Mesenteric fat pad (tissue), 1 donor: ENCODE results near the gene UQCRC2. TPM values are rescaled to one million over a fixed set of nuclear protein-coding genes. Genes with fewer than 3 reads are reported as not detected.
A peak's percentile ranks its signal among the peaks of the same experiment; 100 is the strongest.
"Not testable (repeated sequence)": the region's sequence is repeated elsewhere in the genome, so short reads cannot be mapped to it uniquely, and the experiment has no call there.

Experiments used
- DNase-seq: peaks from one replicate; pipeline ENCODE4 v3.0.0-alpha.2; 2020; ENCODE audit warnings: low spot score
- long read RNA-seq: library from polyadenylated mRNA; unstranded; transcript quantifications from one replicate; pipeline ENCODE4 v2.0.0, GENCODE V29; 2020
- total RNA-seq: library from RNA; stranded (reverse); fragmentation: NEBNext Ultra II Directional; extraction: Animal tissue kit (Norgen Biotek cat#: 25700); gene quantifications from one replicate; pipeline ENCODE4 v1.2.1, GENCODE V29; 2021
- donor health status: DM: yes; HTN: yes; CAD: no.

Gene UQCRC2
- total RNA-seq, result 186 TPM
- long read RNA-seq, transcript UQCRC2-201 (14 exons, 2,615 nt), result major isoform, 490 of 529 reads
- long read RNA-seq, partial matches to known transcripts, result 16 of 529 reads
- long read RNA-seq, other reads (novel, unspliced or antisense), result 23 of 529 reads

GRCh38 chr16:21952793-21953540, at the start of gene UQCRC2:
Gene UQCRC2 (plus strand): TSS chr16:21953361. CDS start chr16:21953424, 63 bp downstream.
- DNase-seq, result peak; percentile 95

GRCh38 chr16:21932650-21933049, 20.5 kb upstream of the UQCRC2 start:
- DNase-seq, result not testable (repeated sequence)

- DNase-seq, result not testable (repeated sequence)
These were observed 19.8 kb upstream of the UQCRC2 start for GRCh38 chr16:21933316-21933715.

GRCh38 chr16:21933790-21934189, 19.4 kb upstream of the UQCRC2 start:
- not testable (repeated sequence) for DNase-seq

GRCh38 chr16:21936216-21936615, 16.9 kb upstream of the UQCRC2 start:
- DNase-seq, result not testable (repeated sequence)

- DNase-seq, result no peak
These were observed 15.8 kb upstream of the UQCRC2 start for GRCh38 chr16:21937336-21937829.

- no peak for DNase-seq
These were observed 12.6 kb upstream of the UQCRC2 start for GRCh38 chr16:21940570-21940969.

GRCh38 chr16:21943571-21943970, 9.6 kb upstream of the UQCRC2 start:
- DNase-seq, result no peak

GRCh38 chr16:21946889-21947635, 6.1 kb upstream of the UQCRC2 start:
- DNase-seq, result no peak

GRCh38 chr16:21949713-21950260, 3.4 kb upstream of the UQCRC2 start:
- DNase-seq, result no peak

GRCh38 chr16:21950782-21951521, 2.2 kb upstream of the UQCRC2 start:
- no peak for DNase-seq

GRCh38 chr16:21952040-21952792, 945 bp upstream of the UQCRC2 start:
- DNase-seq, result no peak

GRCh38 chr16:21953541-21953902, 361 bp downstream of the UQCRC2 start:
- no peak for DNase-seq

- no peak for DNase-seq
These were observed 4.7 kb downstream of the UQCRC2 start for GRCh38 chr16:21957714-21958346.

GRCh38 chr16:21959050-21959449, 5.9 kb downstream of the UQCRC2 start:
- DNase-seq, result no peak

- DNase-seq, result no peak
These were observed 9.3 kb downstream of the UQCRC2 start for GRCh38 chr16:21962475-21962874.

GRCh38 chr16:21963887-21964286, 10.7 kb downstream of the UQCRC2 start:
- no peak for DNase-seq

- no peak for DNase-seq
These were observed 11.2 kb downstream of the UQCRC2 start for GRCh38 chr16:21964353-21964752.

- no peak for DNase-seq
These were observed 18.7 kb downstream of the UQCRC2 start for GRCh38 chr16:21971856-21972255.

- no peak for DNase-seq
These were observed 20.8 kb downstream of the UQCRC2 start for GRCh38 chr16:21973945-21974344.
